ENCODE measurements around the gene PTAFR.

The PTAFR gene, protein sequence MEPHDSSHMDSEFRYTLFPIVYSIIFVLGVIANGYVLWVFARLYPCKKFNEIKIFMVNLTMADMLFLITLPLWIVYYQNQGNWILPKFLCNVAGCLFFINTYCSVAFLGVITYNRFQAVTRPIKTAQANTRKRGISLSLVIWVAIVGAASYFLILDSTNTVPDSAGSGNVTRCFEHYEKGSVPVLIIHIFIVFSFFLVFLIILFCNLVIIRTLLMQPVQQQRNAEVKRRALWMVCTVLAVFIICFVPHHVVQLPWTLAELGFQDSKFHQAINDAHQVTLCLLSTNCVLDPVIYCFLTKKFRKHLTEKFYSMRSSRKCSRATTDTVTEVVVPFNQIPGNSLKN

DNA sequence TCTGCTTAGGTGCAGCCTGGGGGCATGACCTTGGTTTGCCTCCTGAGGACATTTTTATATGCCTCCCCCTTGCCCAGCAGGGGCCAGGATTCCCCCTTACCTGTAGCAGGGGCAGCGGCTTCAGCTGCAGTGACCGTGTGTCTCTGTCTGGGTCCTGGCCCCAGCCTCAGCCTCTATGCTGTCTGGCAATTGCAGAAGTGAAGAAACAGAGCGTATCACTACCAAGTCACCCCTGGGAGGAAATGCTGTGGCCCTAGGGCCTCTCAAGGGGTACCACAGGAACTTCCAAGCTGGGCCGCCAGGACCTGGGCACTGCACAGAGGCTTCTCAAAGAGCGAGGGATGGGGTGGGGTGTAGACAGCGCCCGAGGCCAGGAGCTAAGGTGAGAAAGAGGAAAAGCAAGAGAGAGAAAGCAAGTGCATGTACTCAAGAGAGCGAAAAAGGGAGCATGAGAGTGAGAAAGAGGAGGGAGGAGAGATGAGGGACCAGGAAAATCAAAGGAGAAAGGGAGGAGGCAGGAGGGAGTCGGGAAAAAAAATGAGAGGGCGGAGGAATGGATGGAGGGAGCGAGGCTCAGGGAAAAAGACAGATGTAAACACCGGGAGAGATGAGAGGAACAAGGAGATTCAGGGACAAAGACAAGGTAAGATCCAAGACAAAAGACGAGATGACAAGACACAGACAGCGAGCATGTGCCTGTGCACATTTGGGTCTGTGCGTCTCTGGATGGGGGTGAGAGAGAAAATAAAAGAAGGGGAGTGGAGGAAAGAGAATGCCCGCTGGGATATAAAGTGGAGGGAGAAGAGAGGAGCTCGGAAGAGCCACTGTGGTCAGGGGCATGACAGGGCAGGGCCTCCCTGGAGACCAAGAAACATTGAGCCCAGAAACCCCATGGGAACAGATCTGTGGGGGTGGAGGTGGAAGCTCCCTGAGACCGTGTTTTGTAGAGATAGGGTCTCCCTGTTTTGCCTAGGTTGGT is at the start of gene PTAFR:
Gene PTAFR, minus strand, starts transcription at position 199 of the 979 bp plus-strand sequence. CDS start 25,669 bp downstream, outside the sequence.
- no peak for TF ChIP-seq CTCF (IDR thresholded peaks at IDR 0.05; ENCODE audit: insufficient read depth, low read depth, low read length, missing control alignments)
- no peak within 1 kb of the TSS for H3K4me3 ChIP-seq (ENCODE audit: low read length)
- no peak for DNase-seq (ENCODE audit: low read depth)

DNA sequence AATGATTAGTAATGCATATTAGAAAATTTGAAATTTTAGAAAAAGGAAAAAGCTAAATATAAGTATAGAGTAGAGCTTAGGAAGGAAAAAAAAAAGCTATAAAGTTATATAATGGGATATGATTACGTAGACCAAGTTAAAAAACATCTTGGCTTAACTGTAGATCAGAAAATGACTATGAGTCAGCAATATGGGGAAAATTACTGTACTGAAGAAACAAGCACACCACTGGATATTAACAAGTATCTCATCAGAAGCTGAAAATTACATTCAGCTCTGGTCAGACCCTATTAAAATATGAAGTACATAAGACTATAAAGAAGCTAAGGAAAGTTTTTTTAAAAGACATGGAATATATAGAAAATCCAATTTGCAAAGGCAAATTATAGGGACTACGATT is 36.8 kb upstream of the PTAFR start:
- no peak for TF ChIP-seq CTCF (IDR thresholded peaks at IDR 0.05; ENCODE audit: insufficient read depth, low read depth, low read length, missing control alignments)
- DNase-seq (ENCODE audit: low read depth) = no peak
- H3K4me3 ChIP-seq (ENCODE audit: low read length) = no peak overlapping the region

GRCh38 chr1:28209700-28210099 is 33.2 kb upstream of the PTAFR start:
- TF ChIP-seq CTCF (IDR thresholded peaks at IDR 0.05; ENCODE audit: insufficient read depth, low read depth, low read length, missing control alignments) = no peak
- no peak for DNase-seq (ENCODE audit: low read depth)
- H3K4me3 ChIP-seq (ENCODE audit: low read length) = no peak overlapping the region

GRCh38 chr1:28208818-28209441 is 32.4 kb upstream of the PTAFR start:
- TF ChIP-seq CTCF (IDR thresholded peaks at IDR 0.05; ENCODE audit: insufficient read depth, low read depth, low read length, missing control alignments) = peak; percentile 95
- DNase-seq (ENCODE audit: low read depth) = peak; percentile 81
- H3K4me3 ChIP-seq (ENCODE audit: low read length) = no peak overlapping the region

DNA sequence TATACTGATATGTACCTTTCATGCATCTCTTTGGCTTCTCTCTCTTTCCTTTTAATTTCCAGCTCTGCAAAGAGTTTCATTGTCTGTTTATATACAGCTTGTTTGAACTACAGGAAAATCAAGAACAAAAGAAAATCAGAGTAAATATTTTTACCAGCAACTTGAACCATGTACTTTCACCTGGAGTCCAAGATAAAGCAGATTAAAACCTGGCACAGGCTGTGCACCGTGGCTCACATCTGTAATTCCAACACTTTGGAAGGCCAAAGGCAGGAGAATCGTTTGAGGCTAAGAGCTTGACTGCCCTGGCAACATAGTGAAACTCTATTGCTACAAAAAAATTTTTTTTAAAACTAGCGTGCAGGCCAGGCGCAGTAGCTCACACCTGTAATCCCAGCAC is 28.8 kb upstream of the PTAFR start:
- no peak overlapping the region for H3K4me3 ChIP-seq (ENCODE audit: low read length)
- no peak for DNase-seq (ENCODE audit: low read depth)
- TF ChIP-seq CTCF (IDR thresholded peaks at IDR 0.05; ENCODE audit: insufficient read depth, low read depth, low read length, missing control alignments) = no peak

DNA sequence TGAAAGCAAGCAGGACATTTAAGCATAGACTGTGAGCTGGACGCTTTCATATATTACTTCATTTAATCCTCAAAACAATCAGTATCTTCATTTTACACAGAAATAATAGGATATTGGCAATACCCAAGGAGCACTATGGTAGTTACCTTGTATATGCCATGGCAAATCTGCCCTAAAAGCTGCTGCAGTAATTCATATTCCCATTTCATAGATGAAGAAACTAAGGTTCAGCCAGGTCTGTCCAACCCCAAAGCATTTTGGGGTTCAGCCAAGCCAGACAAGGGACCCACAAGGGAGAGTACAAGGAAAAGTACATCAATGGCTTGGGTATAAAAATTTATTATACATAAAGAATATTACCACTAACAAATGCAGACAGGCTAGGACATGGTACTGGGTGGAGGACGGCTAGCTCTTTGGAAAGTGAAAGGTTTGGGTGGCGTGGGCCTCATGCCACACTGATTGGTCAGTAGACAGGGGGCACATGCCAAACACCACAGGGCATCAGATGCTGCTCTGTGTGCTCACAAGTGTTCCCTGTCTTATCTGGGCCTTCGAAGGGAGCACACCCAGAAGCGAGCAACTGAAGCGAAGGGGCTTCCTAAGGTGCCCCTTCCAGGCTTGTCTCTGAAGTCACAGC is 23.9 kb upstream of the PTAFR start:
- DNase-seq (ENCODE audit: low read depth) = no peak
- TF ChIP-seq CTCF (IDR thresholded peaks at IDR 0.05; ENCODE audit: insufficient read depth, low read depth, low read length, missing control alignments) = no peak
- no peak overlapping the region for H3K4me3 ChIP-seq (ENCODE audit: low read length)

All from epithelial cell of esophagus (primary cell).